Urinary bladder (tissue), 4 donors: Measurements from ENCODE around the gene NR2C2. TPM values are rescaled to one million over a fixed set of nuclear protein-coding genes. Genes with fewer than 3 reads are reported as not detected.
"Not testable (repeated sequence)": the region's sequence is repeated elsewhere in the genome, so short reads cannot be mapped to it uniquely, and the experiment has no call there.

Experiments
- DNase-seq: peaks from one replicate; pipeline ENCODE4 v3.0.0-alpha.2; 2015; ENCODE audit errors: extremely low spot score
- H3K27ac ChIP-seq: one replicate; pipeline ENCODE4 v1.5.1; 2013; ENCODE audit warnings: low read depth, mild to moderate bottlenecking, moderate library complexity
- H3K36me3 ChIP-seq: one replicate; pipeline ENCODE4 v1.6.1; 2013; ENCODE audit warnings: mild to moderate bottlenecking, moderate library complexity; ENCODE audit not compliant: insufficient read depth
- H3K4me1 ChIP-seq: one replicate; pipeline ENCODE4 v1.6.1; 2013; ENCODE audit warnings: mild to moderate bottlenecking, moderate library complexity; ENCODE audit not compliant: insufficient read depth
- H3K4me3 ChIP-seq: one replicate; pipeline ENCODE4 v1.5.1; 2013; ENCODE audit warnings: low read depth, low read length
- WGBS: extraction: QIAGEN DNeasy Blood & Tissue Kit; methylation state at CpG from one replicate; pipeline ENCODE4 v1.1.7; 2013; 5-methylcytosine and 5-hydroxymethylcytosine counted together
- polyA plus RNA-seq: library from polyadenylated mRNA; stranded (reverse); fragments of 200-250 nt; gene quantifications from one replicate; pipeline ENCODE4 v1.2.3, GENCODE V29; 2013
- total RNA-seq: library from RNA; depleted of rRNA; stranded (reverse); fragments of >200 nt; gene quantifications from one replicate; pipeline ENCODE4 v1.2.3, GENCODE V29; 2014
- donor health status: healthy with polysubstance abuse.
- donor health status: healthy.

NR2C2 gene
- total and polyA plus RNA-seq, 2 donors: 18.2 to 63.1 TPM

DNA sequence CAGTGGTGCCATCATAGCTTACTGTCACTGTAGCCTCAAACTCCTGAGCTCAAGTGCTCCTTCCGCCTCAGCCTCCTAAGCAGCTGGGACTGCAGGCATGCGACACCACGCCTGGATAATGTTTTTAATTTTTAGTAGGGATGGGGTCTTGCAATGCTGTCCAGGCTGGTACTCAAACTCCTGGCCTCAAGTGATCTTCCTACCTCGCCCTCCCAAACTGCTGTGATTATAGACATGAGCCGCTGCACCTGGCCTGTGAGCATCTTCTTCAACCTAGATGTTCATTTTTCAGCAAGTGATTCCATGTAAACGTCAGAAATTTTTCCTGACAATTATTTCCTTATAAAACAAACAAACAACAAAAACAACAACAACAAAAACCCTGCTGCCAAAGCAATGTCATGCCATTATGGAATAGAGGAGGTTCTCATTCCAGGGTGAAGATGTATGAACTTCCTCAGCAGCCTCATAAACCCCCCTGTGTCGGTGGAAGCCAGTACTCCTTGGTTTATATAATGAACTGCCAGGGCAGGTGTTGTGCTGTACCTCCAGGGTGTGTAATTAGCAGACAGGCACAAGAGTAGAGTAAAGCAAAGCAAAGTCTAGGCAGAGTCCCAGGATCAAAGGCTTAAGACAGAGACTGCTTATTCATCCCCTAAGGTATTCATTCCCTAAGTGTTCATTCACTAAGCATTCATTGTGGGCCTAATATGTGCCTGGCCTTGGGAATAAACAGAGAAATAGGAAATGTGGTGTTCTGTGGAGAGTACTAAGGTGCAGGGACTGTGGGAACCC, 44.6 kb downstream of the NR2C2 start:
- peaks cover 3% of the 10 kb centered on the region for H3K4me1 ChIP-seq
- no peaks in the 10 kb centered on the region for H3K36me3 ChIP-seq
- WGBS: 91% methylated on average over 7 of the region's 7 CpGs
- no peak overlapping the region for H3K4me3 ChIP-seq
- DNase-seq: no peak
- no peak overlapping the region for H3K27ac ChIP-seq

- H3K27ac ChIP-seq: no peak overlapping the region
- H3K36me3 ChIP-seq: no peaks in the 10 kb centered on the region
- no peak for DNase-seq
- WGBS: 99% methylated on average over 1 of the region's 1 CpG
- H3K4me1 ChIP-seq: no peaks in the 10 kb centered on the region
- no peak overlapping the region for H3K4me3 ChIP-seq
These were observed 50.6 kb downstream of the NR2C2 start for GRCh38 chr3:14997941-14998340.

GRCh38 chr3:14999182-14999581, 51.8 kb downstream of the NR2C2 start:
- 98% methylated on average over 6 of the region's 6 CpGs for WGBS
- not testable (repeated sequence) for H3K27ac ChIP-seq

GRCh38 chr3:15007681-15008141, 60.3 kb downstream of the NR2C2 start:
- WGBS: 47% methylated on average over 4 of the region's 4 CpGs
- H3K36me3 ChIP-seq: no peaks in the 10 kb centered on the region
- H3K4me1 ChIP-seq: no peaks in the 10 kb centered on the region
- no peak overlapping the region for H3K27ac ChIP-seq
- no peak overlapping the region for H3K4me3 ChIP-seq
- DNase-seq: no peak

More at GRCh38 chr3:14999182-14999581, 51.8 kb downstream of the NR2C2 start:
- not testable (repeated sequence) for H3K36me3 ChIP-seq, H3K4me3 ChIP-seq, H3K4me1 ChIP-seq, DNase-seq

- Histone ChIP-seq H3K4me1 (no peaks in the 10 kb centered on the region), H3K36me3 (peaks cover 2% of the 10 kb centered on the region), H3K4me3 (no peak overlapping the region), H3K27ac (no peak overlapping the region)
- DNase-seq: no peak
- WGBS: 98% methylated on average over 5 of the region's 5 CpGs
These were observed 61.8 kb downstream of the NR2C2 start for GRCh38 chr3:15009167-15009566.

DNA sequence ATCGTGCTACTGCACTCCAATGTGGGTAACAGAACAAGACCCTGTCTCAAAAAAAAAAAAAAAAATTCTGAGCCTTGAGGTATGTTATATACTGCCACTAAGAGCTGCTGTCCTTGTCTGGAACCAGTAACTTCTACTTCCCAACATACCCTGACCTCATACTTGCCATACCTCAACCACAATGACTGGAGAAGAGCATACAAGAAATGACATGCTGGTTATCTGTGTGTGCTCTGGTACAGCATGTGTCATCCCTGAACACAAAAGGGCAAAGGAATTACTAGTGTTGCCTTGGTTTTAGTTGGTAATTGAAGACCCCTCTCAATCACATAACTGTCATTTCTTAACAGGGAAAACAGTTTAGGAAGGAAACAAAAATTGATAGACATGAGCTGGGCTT, 63.3 kb downstream of the NR2C2 start:
- H3K4me3 ChIP-seq: no peak overlapping the region
- H3K4me1 ChIP-seq: no peaks in the 10 kb centered on the region
- peaks cover 2% of the 10 kb centered on the region for H3K36me3 ChIP-seq
- H3K27ac ChIP-seq: no peak overlapping the region
- DNase-seq: no peak
- 100% methylated on average over 1 of the region's 1 CpG for WGBS

GRCh38 chr3:15011174-15011573, 63.8 kb downstream of the NR2C2 start:
- Histone ChIP-seq H3K4me1 (no peaks in the 10 kb centered on the region), H3K27ac (no peak overlapping the region), H3K4me3 (no peak overlapping the region), H3K36me3 (peaks cover 2% of the 10 kb centered on the region)
- WGBS: 93% methylated on average over 5 of the region's 5 CpGs
- DNase-seq: no peak

DNA sequence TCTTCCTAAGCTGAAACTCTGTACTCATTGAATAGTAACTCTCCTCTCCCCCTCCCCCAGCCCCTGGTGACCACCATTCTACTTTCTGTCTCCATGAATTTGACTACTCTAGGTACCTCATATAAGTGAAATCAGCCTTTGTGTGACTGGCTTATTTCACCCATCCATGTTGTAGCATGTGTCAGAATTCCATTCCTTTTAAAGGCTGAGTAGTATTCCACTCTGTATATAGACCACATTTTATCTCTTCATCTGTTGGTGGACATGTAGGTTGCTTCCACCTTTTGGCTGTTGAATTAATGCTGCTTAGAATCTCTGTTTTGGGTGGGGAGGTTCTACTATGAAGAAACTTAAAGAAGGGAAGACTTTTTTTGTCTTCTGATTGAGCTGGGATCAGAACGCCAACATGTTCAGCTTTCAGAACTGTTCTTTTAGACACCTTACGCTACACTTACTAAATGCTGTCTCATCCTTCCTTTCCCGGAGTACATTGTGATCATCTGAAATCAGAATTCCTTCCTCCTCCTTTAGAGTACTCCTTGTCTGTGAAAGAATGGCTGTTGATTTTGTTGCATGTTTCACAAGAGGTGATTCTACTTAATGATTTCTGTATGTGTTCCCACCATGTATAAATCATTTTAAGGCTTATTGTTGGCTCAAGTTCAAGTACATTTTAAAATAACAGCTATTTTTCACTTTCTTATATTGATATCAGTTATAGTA, 67.4 kb downstream of the NR2C2 start:
- peaks cover 2% of the 10 kb centered on the region for H3K36me3 ChIP-seq
- no peak for DNase-seq

DNA sequence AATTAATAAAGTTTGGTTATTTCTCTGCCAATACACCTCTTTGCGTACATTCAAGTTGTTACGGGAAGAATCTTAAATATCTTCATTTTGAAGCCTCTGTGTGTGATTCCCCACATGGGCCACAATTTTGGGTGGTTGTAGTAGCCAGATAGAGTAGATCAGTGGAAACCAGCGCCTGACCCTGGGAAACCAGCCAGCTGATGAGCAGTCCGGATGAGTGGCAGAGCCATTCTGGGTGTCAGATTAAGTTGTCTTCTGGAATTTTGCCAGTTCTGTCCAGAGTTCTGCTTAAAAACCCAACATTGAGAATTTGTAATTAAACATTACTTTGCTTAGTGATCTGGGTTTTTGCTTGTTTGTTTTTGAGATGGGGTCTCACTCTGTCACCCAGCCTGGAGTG, 68.1 kb downstream of the NR2C2 start:
- no peak for DNase-seq
- Histone ChIP-seq H3K4me3 (no peak overlapping the region), H3K27ac (no peak overlapping the region), H3K36me3 (peaks cover 2% of the 10 kb centered on the region), H3K4me1 (no peaks in the 10 kb centered on the region)
- WGBS: 86% methylated on average over 4 of the region's 4 CpGs

More for the DNA sequence above, 67.4 kb downstream of the NR2C2 start:
- no peak overlapping the region for H3K4me3 ChIP-seq
- 95% methylated on average over 3 of the region's 3 CpGs for WGBS
- no peaks in the 10 kb centered on the region for H3K4me1 ChIP-seq
- no peak overlapping the region for H3K27ac ChIP-seq

DNA sequence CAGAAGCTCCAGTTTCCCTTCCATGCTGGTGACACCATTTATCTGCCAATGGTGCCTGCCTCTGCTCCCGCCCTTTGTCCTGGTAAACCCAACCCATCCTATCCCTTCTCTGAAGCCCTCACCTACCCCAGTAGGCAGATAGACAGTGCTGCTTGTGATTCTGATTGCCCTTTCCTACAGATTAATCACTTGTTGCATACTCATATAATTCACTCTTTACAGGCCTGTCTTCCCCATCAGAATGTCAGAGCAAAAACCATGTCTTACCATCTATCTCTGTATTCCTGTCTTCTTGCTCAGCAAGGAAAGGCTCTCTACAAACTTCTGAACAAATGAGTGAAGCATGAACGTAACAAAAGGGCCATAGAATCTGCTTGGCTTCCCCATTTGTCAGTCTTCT, 69.8 kb downstream of the NR2C2 start:
- 85% methylated on average over 2 of the region's 2 CpGs for WGBS
- Histone ChIP-seq H3K4me1 (no peaks in the 10 kb centered on the region), H3K27ac (no peak overlapping the region), H3K36me3 (peaks cover 2% of the 10 kb centered on the region), H3K4me3 (no peak overlapping the region)
- DNase-seq: no peak

DNA sequence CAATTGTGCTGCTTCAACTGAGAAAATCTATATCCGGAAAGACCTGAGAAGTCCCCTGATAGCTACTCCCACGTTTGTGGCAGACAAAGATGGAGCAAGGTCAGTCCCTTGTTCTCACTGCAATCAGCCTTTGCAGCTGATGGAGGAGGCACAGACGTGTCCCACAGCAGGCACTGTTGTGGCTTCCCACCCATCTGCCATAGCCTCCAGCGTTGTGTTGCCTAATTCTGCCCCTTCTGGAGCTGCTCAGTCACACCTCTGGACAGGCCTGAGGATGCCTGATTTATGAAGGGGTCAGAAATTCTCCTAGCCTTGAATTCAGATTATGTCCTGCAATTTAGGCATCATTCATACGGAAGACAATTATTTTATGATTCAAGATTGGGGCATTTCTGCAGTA, 75.9 kb downstream of the NR2C2 start:
- WGBS: 51% methylated on average over 5 of the region's 5 CpGs
- Histone ChIP-seq H3K36me3 (peaks cover 4% of the 10 kb centered on the region), H3K4me3 (no peak overlapping the region), H3K27ac (no peak overlapping the region), H3K4me1 (no peaks in the 10 kb centered on the region)
- DNase-seq: no peak

DNA sequence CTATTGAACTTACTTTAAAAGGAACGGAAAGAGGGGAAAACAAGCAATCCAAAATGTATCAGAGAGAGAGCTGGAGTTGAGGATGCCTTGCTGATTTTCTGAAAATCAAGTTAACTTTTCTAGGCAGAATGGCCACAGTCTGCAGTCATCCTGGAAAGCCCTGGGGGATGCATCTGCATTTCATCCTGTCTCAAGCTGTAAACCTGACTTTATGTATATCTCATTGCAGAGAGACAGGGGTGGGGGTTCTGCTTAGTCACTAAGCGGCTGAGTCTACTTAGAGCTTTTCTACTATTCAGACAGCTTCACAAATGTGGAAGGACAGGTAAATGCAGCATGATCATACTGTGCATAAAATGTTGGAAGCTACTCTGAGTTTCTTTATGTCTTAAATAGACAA, 76.3 kb downstream of the NR2C2 start:
- Histone ChIP-seq H3K4me3 (no peak overlapping the region), H3K4me1 (no peaks in the 10 kb centered on the region), H3K27ac (no peak overlapping the region), H3K36me3 (peaks cover 4% of the 10 kb centered on the region)
- 74% methylated on average over 2 of the region's 2 CpGs for WGBS
- no peak for DNase-seq

DNA sequence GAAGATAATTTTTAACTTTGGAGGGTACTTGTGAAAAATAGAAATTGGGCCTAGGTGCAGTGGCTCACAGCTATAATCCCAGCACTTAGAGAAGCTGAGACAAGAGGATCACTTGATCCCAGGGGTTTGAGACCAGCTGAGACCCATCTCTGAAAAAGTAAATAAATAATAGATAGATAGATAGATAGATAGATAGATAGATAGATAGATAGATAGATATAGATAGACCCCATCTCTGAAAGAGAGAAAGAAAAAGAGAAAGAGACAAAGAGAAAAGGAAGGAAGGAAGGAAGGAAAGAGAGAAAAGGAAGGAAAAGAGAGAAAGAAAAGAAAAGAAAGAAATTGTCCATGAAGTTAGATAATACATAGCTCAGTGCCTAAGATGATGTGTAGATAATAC, 82.2 kb downstream of the NR2C2 start:
- Histone ChIP-seq H3K36me3 (peaks cover 9% of the 10 kb centered on the region), H3K27ac (no peak overlapping the region), H3K4me3 (no peak overlapping the region), H3K4me1 (no peaks in the 10 kb centered on the region)
- no peak for DNase-seq

GRCh38 chr3:15032650-15033049, 85.3 kb downstream of the NR2C2 start:
- Histone ChIP-seq H3K4me1 (no peaks in the 10 kb centered on the region), H3K4me3 (no peak overlapping the region), H3K36me3 (peaks cover 10% of the 10 kb centered on the region), H3K27ac (no peak overlapping the region)
- WGBS: 86% methylated on average over 2 of the region's 2 CpGs
- no peak for DNase-seq
